ENCODE measurements around the gene SLC4A5.
"Not testable (repeated sequence)": the region's sequence is repeated elsewhere in the genome, so short reads cannot be mapped to it uniquely, and the experiment has no call there.

Gene SLC4A5

DNA sequence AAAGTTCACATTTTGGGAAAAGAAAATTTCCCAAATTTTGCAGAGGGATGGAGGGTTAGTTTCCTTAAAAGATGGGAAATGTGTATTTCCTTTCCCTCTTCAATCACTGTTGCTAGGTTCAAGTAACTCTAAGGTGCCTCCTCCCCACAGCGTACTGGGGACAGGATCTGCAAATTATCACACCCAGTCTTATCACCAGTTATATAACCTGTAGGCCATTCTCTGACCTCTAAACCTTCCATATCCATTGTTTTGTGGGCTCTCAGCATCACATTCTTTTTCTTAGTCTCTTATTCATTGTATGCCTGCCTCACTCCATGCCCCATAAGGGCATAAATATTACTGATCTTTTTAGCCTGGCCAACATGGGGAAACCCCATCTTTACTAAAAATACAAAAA is 148.4 kb downstream of the SLC4A5 start:
- no peak for DNase-seq

DNA sequence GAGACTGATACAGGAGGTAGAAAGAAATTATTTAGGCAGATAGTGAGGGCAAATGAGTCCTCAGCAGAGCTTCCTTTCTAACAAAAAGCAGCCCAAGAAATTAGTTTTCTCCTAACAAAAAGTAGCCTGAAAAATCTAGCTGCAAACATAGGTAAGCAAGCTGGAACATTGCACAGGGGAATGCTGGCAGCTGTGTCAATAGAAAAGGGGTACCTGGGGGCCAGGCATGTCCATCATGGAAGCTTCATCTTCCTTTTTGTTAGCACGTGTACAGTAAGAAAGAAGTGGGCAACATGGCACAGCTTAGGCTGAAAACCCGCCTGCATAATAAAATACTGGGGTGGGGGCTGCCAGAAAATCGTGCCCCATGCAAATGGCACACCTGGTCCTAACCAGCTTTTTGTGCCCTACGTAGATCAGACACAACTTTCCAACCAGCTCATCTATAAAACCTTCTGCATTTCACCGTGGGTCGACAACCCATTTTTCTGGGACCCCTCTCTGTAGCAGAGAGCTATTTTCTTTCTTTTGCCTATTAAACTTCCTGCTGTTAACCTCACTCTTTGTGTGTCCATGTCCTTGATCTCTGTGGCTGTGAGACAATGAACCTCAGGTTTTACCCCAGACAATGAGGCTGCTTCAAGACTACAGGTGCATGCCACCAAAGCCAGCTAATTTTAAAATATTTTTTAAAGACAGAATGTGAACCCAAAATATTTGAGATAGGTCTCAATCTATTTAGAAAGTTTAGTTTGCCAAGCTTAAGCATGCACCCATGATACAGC is 151.4 kb downstream of the SLC4A5 start:
- no peak for DNase-seq

DNA sequence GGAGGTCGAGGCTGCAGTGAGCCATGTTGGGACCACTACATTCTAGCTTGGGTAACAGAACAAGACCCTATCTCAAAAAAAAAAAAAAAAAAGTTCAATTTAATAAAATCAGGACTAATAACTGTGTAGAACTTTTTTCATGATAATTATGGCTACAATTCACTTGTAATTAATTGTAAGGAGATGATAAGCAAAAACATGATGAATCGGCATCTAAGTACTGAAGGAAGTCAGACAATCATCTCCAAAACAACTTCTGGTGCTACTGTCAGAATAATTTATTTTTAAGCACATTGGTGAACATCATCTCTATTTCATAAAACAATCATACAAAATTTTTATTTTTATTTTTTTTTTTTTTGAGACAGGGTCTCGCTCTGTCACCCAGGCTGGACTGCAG is 154.5 kb downstream of the SLC4A5 start:
- DNase-seq: no peak

DNA sequence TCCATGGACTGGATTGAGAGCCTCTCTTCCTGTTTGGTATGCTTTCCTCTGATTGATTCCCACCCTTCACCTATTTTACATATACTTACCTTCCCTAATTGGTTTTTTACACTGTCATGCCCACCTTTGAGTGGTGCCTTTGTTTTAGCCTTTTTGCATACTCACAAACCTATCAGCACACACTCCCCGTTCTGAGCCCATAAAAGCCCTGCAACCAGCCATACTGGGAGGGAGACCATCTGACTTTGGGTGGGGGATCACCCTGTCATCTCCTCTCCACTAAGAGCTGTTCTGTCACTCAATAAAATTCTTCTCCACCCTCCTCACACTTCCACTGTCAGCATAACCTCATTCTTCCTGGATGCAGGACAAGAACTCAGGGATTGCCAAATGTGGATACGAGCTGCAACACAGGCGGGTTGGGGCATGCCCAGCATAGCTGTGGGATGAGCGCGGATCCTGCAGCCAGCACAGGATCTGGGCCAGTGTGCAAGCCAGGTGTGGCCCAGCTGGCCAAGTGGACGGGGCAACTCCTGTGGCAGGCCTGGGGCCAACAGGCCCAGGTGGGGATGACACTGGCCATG is 155.1 kb downstream of the SLC4A5 start:
- no peak for DNase-seq

DNA sequence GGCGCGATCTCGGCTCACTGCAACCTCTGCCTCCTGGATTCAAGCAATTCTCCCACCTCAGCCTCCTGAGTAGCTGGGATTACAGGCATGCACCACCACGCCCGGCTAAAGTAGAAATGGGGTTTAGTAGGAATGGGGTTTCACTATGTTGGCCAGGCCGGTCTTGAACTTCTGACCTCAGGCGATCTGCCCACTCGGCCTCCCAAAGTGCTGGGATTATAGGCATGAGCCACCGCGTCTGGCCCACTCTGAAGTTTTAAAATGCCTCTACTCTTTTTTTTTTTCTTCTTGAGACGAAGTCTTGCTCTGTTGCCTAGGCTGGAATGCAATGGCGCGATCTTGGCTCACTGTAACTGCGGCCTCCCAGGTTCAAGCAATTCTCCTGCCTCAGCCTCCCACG is 156.5 kb downstream of the SLC4A5 start:
- DNase-seq: not testable (repeated sequence)

DNA sequence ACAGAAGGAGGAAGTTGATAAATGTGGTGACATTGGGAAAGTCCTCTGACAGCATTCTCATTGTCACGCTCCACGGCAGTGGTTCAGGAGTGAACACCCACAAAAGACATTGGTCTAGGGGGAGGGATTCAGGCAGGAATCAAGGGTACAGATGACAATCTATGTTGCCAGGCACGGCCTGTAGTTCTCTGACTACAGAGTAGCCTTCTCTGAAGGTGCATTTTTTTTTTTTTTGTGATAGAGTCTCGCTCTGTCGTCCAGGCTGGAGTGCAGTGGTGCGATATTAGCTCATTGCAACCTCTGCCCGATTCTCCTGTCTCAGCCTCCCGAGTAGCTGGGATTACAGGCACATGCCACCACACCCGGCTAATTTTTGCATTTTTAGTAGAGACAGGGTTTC is 157.2 kb downstream of the SLC4A5 start:
- DNase-seq: peak; percentile 79

DNA sequence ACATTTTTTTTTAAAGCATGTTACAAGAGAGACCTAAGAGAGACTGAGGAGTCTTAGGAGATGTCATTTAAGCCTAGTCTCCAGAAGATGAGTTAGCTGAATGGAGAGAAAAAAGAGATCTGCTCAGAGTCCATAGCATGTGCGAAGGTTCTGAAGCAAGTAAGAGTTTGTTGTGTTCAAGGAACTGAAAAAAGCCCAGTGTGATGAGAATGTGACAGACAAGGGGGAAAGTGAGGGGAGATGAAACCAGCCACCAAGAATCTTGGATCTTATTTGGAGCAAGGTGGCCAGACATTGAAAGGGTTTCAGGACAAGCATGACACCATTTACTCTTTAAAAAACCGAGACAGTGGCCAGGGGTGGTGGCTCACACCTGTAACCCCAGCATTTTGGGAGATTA is 159.3 kb downstream of the SLC4A5 start:
- no peak for DNase-seq

DNA sequence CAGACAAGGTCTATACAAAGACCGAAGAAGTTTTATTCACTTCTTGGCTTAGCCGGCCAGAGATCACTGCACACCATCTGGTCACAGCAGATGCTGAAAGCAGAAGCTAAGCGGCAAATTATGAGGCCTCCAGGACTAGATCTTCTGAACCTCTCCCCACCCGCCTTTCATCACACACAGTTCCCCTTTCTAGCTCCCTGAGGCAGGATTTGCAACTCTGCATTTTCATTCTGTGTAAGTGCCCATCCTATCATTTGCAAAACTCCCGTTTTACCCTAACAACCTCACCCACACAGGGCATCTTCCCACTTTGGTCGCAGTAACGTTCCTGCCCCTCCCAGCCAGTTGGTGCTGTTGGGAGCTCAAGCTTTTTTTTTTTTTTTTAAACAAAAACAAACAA is 161.5 kb downstream of the SLC4A5 start:
- peak; percentile 54 for DNase-seq

DNA sequence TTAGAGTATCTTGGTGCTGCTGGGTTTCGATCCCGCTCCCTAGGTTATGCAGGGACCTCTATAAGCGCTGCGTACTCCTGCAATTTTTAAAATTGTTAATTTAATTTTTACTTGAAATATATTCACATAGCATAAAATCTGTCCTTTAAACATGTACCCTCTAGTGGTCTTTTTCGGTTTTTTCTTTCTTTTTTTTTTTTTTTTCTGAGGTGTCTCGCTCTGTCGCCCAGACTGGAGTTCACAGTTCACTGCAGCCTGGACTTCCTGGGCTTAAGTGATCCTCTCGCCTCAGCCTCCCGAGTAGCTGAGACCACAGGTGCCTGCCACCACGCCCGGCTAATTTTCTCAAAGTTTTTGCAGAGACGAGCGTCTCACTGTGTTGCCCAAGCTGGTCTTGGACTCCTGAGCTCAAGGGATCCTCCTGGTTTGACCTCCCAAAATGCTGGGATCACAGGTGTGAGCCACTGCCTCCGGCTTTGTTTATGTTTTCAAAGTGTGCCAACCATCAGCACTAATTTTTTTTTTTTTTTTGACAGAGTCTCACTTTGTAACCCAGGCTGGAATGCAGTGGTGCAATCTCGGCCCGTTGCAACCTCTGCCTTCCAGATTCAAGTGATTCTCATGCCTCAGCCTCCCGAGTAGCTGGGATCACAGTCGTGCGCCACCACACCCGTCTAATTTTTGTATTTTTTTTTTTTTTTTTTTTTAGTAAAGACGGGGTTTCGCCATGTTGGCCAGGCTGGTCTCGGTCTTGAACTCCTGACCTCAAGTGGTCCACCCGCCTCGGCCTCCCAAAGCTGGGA is 164.0 kb downstream of the SLC4A5 start:
- DNase-seq: no peak

DNA sequence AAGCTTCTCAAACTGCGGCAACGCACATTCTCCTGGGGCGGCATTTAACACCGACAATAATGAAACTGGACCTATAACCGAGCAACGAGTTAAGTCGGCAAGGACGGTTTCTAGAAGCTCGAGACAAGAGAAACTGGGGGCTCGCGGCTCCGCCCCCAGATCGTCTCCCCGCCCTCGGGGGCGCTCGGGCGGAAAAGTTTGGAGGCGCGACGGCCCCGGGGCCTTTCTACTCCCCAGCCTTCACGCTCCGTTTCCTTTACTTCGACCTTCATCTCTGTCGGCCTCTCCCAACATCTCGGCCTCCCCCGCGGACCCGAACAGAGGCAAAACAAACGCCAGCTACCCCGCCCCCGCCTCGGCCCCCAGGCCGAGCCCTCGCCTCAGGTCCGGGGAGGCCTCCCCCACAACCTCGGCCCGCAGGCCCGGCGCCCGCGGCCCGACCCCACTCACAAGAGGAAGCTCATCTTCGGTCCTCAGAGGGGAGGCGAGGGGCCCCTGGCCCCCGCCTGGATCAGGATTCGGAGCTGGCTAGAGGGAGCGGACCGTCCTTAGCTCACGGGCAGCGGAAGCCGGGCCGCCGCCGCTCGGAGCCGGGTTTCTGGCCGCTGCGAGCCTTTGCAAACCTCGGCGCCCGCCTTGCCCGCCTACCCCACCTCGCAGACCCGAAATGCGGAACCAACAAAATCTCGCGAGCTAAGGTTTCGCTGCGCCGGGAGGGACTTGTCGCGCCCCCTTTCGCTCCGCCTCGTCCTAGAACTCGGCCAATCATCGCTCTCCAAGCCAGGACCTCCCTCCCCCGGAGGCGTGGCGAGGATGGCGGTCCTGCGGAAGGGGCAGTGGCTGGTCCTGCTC is 164.8 kb downstream of the SLC4A5 start, which contains the start of gene MOB1A:
Gene MOB1A (minus strand): TSS at position 669 of the 852 bp plus-strand sequence. CDS start 205 bp downstream, at position 464.
- DNase-seq: peak; percentile 99

DNA sequence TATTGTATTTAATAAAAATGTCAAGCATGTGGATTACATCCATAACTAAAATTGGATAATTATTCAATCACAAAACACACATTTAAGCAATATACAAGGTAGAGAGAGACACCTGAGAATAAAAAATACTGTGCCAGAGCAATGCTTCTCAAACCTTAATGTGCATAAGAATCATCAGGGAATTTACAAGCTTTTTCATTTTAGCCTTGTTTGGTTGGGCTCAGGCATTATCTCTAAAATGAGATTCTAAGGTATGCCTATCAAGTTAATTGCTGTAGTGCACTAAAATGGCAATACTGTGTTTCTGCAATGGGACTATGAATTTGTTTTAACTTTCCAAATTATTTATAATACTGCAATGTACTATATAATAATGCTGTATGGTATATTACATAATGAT is 165.5 kb downstream of the SLC4A5 start:
- no peak for DNase-seq

DNA sequence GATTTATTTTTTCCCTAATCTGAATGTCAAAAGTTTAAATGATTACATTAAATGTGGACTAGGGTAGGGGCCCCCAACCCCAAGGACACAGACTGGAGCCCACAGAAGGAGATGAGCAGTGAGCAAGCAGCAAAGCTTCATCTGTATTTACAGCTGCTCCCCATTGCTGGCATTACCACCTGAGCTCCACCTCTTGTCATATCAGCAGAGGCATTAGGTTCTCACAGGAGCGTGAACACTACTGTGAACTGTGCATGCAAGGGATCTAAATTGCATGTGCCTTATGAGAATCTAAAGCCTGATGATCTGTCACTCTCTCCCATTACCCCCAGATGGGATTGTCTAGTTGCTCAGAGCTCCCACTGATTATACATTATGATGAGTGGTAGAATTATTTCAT is 168.3 kb downstream of the SLC4A5 start:
- no peak for DNase-seq

DNA sequence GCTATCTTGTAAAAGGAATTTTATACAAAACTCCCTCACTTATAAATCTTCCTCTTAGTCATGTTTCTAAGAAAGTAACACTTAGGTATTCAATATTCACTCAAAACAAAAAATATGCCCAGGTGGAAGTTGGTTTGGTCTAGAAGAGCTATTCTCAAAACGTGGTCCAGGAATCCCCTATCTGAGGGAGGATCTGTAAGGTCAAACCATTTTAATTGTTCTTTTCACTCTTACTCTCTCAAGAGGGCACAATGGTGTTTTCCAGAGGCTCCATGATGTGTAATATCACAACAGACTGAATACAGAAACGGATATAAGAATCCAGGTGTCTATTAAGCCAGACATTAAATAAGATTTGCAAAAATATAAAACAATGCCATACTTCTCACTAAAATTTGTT is 174.5 kb downstream of the SLC4A5 start:
- peak; percentile 27 for DNase-seq

Data from activated CD4-positive, alpha-beta T cell treated with anti-CD3 and anti-CD28 coated beads, Interleukin-2, Interleukin-6, amounts not matched to agents 100 ng/mL and 50 ng/mL, durations not matched to agents 16 hours and 8 hours (primary cell).